GM23338 (cell line): Measurements from ENCODE around the gene SLC38A8. TPM values are rescaled to one million over a fixed set of nuclear protein-coding genes. Genes with fewer than 3 reads are reported as not detected.

Experiments
- ATAC-seq: fragments of 200-7000 bp; cut with Tn5 transposase; 3 replicates; pipeline ENCODE4 v1.9.1; 2020
- DNase-seq: peaks from one replicate; pipeline ENCODE4 v3.0.0-alpha.2; 2015; ENCODE audit warnings: low spot score
- H2AFZ ChIP-seq: fragments of 200-600 bp; sonication (generic); 2 replicates; pipeline ENCODE4 v1.8.0; 2016; ENCODE audit warnings: antibody characterized with exemption, mild to moderate bottlenecking, moderate library complexity
- H3F3A ChIP-seq: fragments of 200-600 bp; sonication (generic); replicated peaks from 2 replicates; pipeline ENCODE4 v1.8.0; 2017; ENCODE audit warnings: antibody characterized with exemption, mixed run types, low read depth
- H3K27ac ChIP-seq: fragments of 200-600 bp; sonication (generic); 2 replicates; pipeline ENCODE4 v1.6.1; 2016; ENCODE audit warnings: low read depth
- H3K27me3 ChIP-seq: fragments of 200-600 bp; sonication (generic); 2 replicates; pipeline ENCODE4 v1.8.0; 2016; ENCODE audit warnings: mild to moderate bottlenecking, mixed run types, moderate library complexity; ENCODE audit not compliant: insufficient read depth
- H3K36me3 ChIP-seq: fragments of 200-600 bp; sonication (generic); 2 replicates; pipeline ENCODE4 v1.8.0; 2016; ENCODE audit warnings: mild to moderate bottlenecking; ENCODE audit not compliant: insufficient read depth
- H3K4me1 ChIP-seq: fragments of 200-600 bp; sonication (generic); 2 replicates; pipeline ENCODE4 v1.8.0; 2016; ENCODE audit warnings: mild to moderate bottlenecking, moderate library complexity; ENCODE audit not compliant: insufficient read depth
- H3K4me2 ChIP-seq: fragments of 200-600 bp; sonication (generic); 2 replicates; pipeline ENCODE4 v1.7.1; 2017; ENCODE audit warnings: mixed run types
- H3K4me3 ChIP-seq: fragments of 200-600 bp; sonication (generic); 2 replicates; pipeline ENCODE4 v1.6.1; 2016; ENCODE audit warnings: mixed run types
- H3K79me2 ChIP-seq: fragments of 200-600 bp; sonication (generic); replicated peaks from 2 replicates; pipeline ENCODE4 v1.8.0; 2017; ENCODE audit warnings: mild to moderate bottlenecking; ENCODE audit not compliant: insufficient read depth
- H3K9me2 ChIP-seq: fragments of 200-600 bp; sonication (generic); 2 replicates; pipeline ENCODE4 v1.8.0; 2017; ENCODE audit not compliant: insufficient read depth
- H4K20me1 ChIP-seq: fragments of 200-600 bp; sonication (generic); replicated peaks from 2 replicates; pipeline ENCODE4 v1.8.0; 2017; ENCODE audit warnings: mild to moderate bottlenecking; ENCODE audit not compliant: insufficient read depth
- H3K27ac Mint-ChIP-seq: 2 replicates; pipeline ENCODE4 v1.8.0; 2020; ENCODE audit warnings: inconsistent platforms, mild to moderate bottlenecking, moderate library complexity, mixed read lengths
- H3K27me3 Mint-ChIP-seq: 3 replicates; pipeline ENCODE4 v1.8.0; 2022; ENCODE audit warnings: low read depth, mild to moderate bottlenecking, moderate library complexity, mixed read lengths, inconsistent platforms; ENCODE audit not compliant: insufficient read depth, poor library complexity
- H3K36me3 Mint-ChIP-seq: 3 replicates; pipeline ENCODE4 v1.8.0; 2021; ENCODE audit warnings: low read depth, mild to moderate bottlenecking, inconsistent platforms, moderate library complexity, mixed read lengths
- H3K4me1 Mint-ChIP-seq: 3 replicates; pipeline ENCODE4 v1.8.0; 2020; ENCODE audit warnings: mild to moderate bottlenecking, inconsistent platforms, mixed read lengths
- H3K4me3 Mint-ChIP-seq: 3 replicates; pipeline ENCODE4 v1.8.0; 2021; ENCODE audit warnings: moderate library complexity, mild to moderate bottlenecking, inconsistent platforms, mixed read lengths
- H3K9me3 Mint-ChIP-seq: 3 replicates; pipeline ENCODE4 v1.8.0; 2020; ENCODE audit warnings: moderate library complexity, mild to moderate bottlenecking, inconsistent platforms, mixed read lengths
- CREB1 ChIP-seq: fragments of 250-450 bp; sonication (Bioruptor Pico); IDR thresholded peaks from 2 replicates; pipeline ENCODE4 v1.5.0; 2020; ENCODE audit warnings: low read depth, mild to moderate bottlenecking, moderate library complexity
- EZH2 ChIP-seq: fragments of 200-600 bp; sonication (generic); IDR thresholded peaks from one replicate; pipeline ENCODE4 v1.8.0; 2017; ENCODE audit warnings: antibody characterized with exemption, mild to moderate bottlenecking, low read depth; ENCODE audit not compliant: unreplicated experiment
- EZH2phosphoT487 ChIP-seq: fragments of 200-600 bp; sonication (generic); IDR thresholded peaks from one replicate; pipeline ENCODE4 v1.8.1; 2018; ENCODE audit warnings: antibody characterized with exemption; ENCODE audit not compliant: unreplicated experiment
- JUNB ChIP-seq: IDR thresholded peaks from one replicate; pipeline ENCODE4 v1.6.1; 2016; ENCODE audit warnings: antibody characterized with exemption; ENCODE audit not compliant: unreplicated experiment
- NANOG ChIP-seq: IDR thresholded peaks from 2 replicates; pipeline ENCODE4 v1.6.1; 2016; ENCODE audit warnings: antibody characterized with exemption, borderline replicate concordance
- POLR2AphosphoS5 ChIP-seq: IDR thresholded peaks from 2 replicates; pipeline ENCODE4 v1.6.1; 2016; ENCODE audit warnings: antibody characterized with exemption, low read depth
- REST ChIP-seq: IDR thresholded peaks from one replicate; pipeline ENCODE4 v1.6.1; 2018; ENCODE audit warnings: antibody characterized with exemption; ENCODE audit not compliant: unreplicated experiment
- STAT1 ChIP-seq: IDR thresholded peaks from one replicate; pipeline ENCODE4 v1.6.1; 2016; ENCODE audit warnings: antibody characterized with exemption; ENCODE audit not compliant: unreplicated experiment
- ZNF114 ChIP-seq: fragments of 250-450 bp; sonication (Bioruptor Pico); IDR thresholded peaks from 2 replicates; pipeline ENCODE4 v1.5.0; 2020; ENCODE audit warnings: mild to moderate bottlenecking, moderate library complexity
- ZNF331 ChIP-seq: fragments of 250-450 bp; sonication (Bioruptor Pico); IDR thresholded peaks from 2 replicates; pipeline ENCODE4 v1.5.0; 2020; ENCODE audit warnings: low read depth, mild to moderate bottlenecking, moderate library complexity
- polyA plus RNA-seq: library from polyadenylated mRNA; unstranded; fragments of >200 nt; fragmentation: Nextera tagmentation; extraction: Ambion mirVana; gene quantifications from 2 replicates; pipeline ENCODE4 v1.2.1, GENCODE V29; 2016
- total RNA-seq: library from RNA; depleted of rRNA; stranded (reverse); fragments of >200 nt; shearing (Covaris generic); gene quantifications from 2 replicates; pipeline ENCODE4 v1.2.3, GENCODE V29; 2014
- TF ChIP-seq, protein P1 (sequence below): IDR thresholded peaks from 2 replicates; pipeline ENCODE4 v1.6.1; 2016; ENCODE audit warnings: antibody characterized with exemption
- TF ChIP-seq, protein P2 (sequence below): fragments of 250-450 bp; sonication (Bioruptor Pico); IDR thresholded peaks from 2 replicates; pipeline ENCODE4 v1.5.0; 2020; ENCODE audit warnings: mild to moderate bottlenecking, moderate library complexity

SLC38A8 gene
- total and polyA plus RNA-seq, 2 experiments from 2014 or later: not detected

DNA sequence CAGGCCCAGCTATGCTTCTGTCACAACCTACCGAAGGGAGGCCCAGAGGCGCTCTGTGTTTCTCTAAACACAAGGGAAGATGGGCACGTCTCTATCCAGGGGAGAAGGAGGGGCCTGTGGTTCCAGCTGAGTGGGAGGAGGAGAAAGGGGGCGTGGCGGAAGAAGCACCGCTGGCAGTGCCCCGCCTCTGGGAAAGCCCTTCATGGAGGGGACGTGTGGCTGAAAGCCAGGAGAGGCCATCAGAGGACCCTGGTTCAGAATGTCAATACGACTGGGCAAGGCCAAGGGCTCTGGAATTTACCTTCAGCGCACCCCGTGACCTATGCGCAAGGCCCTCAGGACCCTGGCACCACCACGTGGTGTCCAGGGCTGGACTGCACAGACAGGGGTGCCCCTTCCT lies 12.3 kb upstream of the SLC38A8 start:
- no peak overlapping the region for H3K4me2 ChIP-seq
- no peaks in the 10 kb centered on the region for H3K4me1 ChIP-seq
- Mint-ChIP-seq H3K9me3 (no peaks in the 10 kb centered on the region; the same call in 2 of the 3 replicates), H3K27me3 (peaks cover 9% of the 10 kb centered on the region), H3K4me3 (no peak overlapping the region), H3K27ac (no peak overlapping the region), H3K36me3 (peaks cover 65% of the 10 kb centered on the region), H3K4me1 (no peaks in the 10 kb centered on the region)
- H3K79me2 ChIP-seq: no peaks in the 10 kb centered on the region
- H3K27ac ChIP-seq: no peak overlapping the region
- no peak overlapping the region for H2AFZ ChIP-seq
- peak; percentile 48 for DNase-seq
- TF ChIP-seq CREB1 (CRISPR knock-in tag) (no peak), REST (no peak), POLR2AphosphoS5 (no peak), JUNB (no peak), EZH2 (no peak), ZNF331 (no peak), STAT1 (no peak), EZH2phosphoT487 (no peak), NANOG (no peak), ZNF114 (CRISPR knock-in tag) (no peak)
- TF ChIP-seq, protein P1, sequence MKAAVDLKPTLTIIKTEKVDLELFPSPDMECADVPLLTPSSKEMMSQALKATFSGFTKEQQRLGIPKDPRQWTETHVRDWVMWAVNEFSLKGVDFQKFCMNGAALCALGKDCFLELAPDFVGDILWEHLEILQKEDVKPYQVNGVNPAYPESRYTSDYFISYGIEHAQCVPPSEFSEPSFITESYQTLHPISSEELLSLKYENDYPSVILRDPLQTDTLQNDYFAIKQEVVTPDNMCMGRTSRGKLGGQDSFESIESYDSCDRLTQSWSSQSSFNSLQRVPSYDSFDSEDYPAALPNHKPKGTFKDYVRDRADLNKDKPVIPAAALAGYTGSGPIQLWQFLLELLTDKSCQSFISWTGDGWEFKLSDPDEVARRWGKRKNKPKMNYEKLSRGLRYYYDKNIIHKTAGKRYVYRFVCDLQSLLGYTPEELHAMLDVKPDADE: no peak
- TF ChIP-seq, protein P2, sequence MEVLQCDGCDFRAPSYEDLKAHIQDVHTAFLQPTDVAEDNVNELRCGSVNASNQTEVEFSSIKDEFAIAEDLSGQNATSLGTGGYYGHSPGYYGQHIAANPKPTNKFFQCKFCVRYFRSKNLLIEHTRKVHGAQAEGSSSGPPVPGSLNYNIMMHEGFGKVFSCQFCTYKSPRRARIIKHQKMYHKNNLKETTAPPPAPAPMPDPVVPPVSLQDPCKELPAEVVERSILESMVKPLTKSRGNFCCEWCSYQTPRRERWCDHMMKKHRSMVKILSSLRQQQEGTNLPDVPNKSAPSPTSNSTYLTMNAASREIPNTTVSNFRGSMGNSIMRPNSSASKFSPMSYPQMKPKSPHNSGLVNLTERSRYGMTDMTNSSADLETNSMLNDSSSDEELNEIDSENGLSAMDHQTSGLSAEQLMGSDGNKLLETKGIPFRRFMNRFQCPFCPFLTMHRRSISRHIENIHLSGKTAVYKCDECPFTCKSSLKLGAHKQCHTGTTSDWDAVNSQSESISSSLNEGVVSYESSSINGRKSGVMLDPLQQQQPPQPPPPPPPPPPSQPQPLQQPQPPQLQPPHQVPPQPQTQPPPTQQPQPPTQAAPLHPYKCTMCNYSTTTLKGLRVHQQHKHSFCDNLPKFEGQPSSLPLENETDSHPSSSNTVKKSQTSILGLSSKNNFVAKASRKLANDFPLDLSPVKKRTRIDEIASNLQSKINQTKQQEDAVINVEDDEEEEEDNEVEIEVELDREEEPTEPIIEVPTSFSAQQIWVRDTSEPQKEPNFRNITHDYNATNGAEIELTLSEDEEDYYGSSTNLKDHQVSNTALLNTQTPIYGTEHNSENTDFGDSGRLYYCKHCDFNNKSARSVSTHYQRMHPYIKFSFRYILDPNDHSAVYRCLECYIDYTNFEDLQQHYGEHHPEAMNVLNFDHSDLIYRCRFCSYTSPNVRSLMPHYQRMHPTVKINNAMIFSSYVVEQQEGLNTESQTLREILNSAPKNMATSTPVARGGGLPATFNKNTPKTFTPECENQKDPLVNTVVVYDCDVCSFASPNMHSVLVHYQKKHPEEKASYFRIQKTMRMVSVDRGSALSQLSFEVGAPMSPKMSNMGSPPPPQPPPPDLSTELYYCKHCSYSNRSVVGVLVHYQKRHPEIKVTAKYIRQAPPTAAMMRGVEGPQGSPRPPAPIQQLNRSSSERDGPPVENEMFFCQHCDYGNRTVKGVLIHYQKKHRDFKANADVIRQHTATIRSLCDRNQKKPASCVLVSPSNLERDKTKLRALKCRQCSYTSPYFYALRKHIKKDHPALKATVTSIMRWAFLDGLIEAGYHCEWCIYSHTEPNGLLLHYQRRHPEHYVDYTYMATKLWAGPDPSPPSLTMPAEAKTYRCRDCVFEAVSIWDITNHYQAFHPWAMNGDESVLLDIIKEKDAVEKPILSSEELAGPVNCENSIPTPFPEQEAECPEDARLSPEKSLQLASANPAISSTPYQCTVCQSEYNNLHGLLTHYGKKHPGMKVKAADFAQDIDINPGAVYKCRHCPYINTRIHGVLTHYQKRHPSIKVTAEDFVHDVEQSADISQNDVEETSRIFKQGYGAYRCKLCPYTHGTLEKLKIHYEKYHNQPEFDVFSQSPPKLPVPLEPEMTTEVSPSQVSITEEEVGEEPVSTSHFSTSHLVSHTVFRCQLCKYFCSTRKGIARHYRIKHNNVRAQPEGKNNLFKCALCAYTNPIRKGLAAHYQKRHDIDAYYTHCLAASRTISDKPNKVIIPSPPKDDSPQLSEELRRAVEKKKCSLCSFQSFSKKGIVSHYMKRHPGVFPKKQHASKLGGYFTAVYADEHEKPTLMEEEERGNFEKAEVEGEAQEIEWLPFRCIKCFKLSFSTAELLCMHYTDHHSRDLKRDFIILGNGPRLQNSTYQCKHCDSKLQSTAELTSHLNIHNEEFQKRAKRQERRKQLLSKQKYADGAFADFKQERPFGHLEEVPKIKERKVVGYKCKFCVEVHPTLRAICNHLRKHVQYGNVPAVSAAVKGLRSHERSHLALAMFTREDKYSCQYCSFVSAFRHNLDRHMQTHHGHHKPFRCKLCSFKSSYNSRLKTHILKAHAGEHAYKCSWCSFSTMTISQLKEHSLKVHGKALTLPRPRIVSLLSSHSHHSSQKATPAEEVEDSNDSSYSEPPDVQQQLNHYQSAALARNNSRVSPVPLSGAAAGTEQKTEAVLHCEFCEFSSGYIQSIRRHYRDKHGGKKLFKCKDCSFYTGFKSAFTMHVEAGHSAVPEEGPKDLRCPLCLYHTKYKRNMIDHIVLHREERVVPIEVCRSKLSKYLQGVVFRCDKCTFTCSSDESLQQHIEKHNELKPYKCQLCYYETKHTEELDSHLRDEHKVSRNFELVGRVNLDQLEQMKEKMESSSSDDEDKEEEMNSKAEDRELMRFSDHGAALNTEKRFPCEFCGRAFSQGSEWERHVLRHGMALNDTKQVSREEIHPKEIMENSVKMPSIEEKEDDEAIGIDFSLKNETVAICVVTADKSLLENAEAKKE (CRISPR knock-in tag): no peak
- no peaks in the 10 kb centered on the region for H3K27me3 ChIP-seq
- no peaks in the 10 kb centered on the region for H3F3A ChIP-seq
- no peaks in the 10 kb centered on the region for H3K36me3 ChIP-seq
- no peak overlapping the region for H3K4me3 ChIP-seq
- no peaks in the 10 kb centered on the region for H4K20me1 ChIP-seq
- H3K9me2 ChIP-seq: no peaks in the 10 kb centered on the region
- peak; percentile 90 for ATAC-seq
